ENCODE data around the gene RPS6KL1. TPM values are rescaled to one million over a fixed set of nuclear protein-coding genes. Genes with fewer than 3 reads are reported as not detected.

The RPS6KL1 gene
- total RNA-seq, 1 experiment from 2014 or later, result 1.8 TPM

GRCh38 chr14:74947353-74948227, 24.5 kb upstream of the RPS6KL1 start:
- no peaks in the 10 kb centered on the region for H3K9me3 ChIP-seq (replicated peaks)
- no peak overlapping the region for H3K4me3 ChIP-seq
- H3K36me3 ChIP-seq, result peaks cover 94% of the 10 kb centered on the region
- peaks cover 11% of the 10 kb centered on the region; the same call in 1 of the 2 replicates for H3K4me1 ChIP-seq
- DNase-seq, result no peak
- H3K27ac ChIP-seq, result no peak overlapping the region
- H3K27me3 ChIP-seq, result no peaks in the 10 kb centered on the region

- H3K9me3 ChIP-seq (replicated peaks), result no peaks in the 10 kb centered on the region
- no peak overlapping the region for H3K4me3 ChIP-seq
- H3K4me1 ChIP-seq, result peaks cover 14% of the 10 kb centered on the region; the same call in 1 of the 2 replicates
- H3K27ac ChIP-seq, result no peak overlapping the region
- no peaks in the 10 kb centered on the region for H3K27me3 ChIP-seq
- peaks cover 92% of the 10 kb centered on the region for H3K36me3 ChIP-seq
- DNase-seq, result no peak
Observed at GRCh38 chr14:74946659-74947281, 23.7 kb upstream of the RPS6KL1 start.

- Histone ChIP-seq H3K4me3 (no peak overlapping the region), H3K27me3 (no peaks in the 10 kb centered on the region), H3K36me3 (peaks cover 91% of the 10 kb centered on the region), H3K27ac (no peak overlapping the region), H3K4me1 (peaks cover 21% of the 10 kb centered on the region), H3K9me3 (replicated peaks) (no peaks in the 10 kb centered on the region)
- peak; percentile 70 to 81 for DNase-seq
Observed at GRCh38 chr14:74945852-74946658, 23.0 kb upstream of the RPS6KL1 start.

GRCh38 chr14:74945261-74945851, 22.3 kb upstream of the RPS6KL1 start:
- H3K36me3 ChIP-seq, result peaks cover 86% of the 10 kb centered on the region
- no peaks in the 10 kb centered on the region for H3K9me3 ChIP-seq (replicated peaks)
- no peak overlapping the region for H3K4me3 ChIP-seq
- H3K4me1 ChIP-seq, result peaks cover 27% of the 10 kb centered on the region
- peak; percentile 48 to 63 for DNase-seq
- H3K27ac ChIP-seq, result no peak overlapping the region
- H3K27me3 ChIP-seq, result no peaks in the 10 kb centered on the region

GRCh38 chr14:74942608-74943007, 19.5 kb upstream of the RPS6KL1 start:
- Histone ChIP-seq H3K27ac (no peak overlapping the region), H3K9me3 (replicated peaks) (no peaks in the 10 kb centered on the region), H3K4me1 (peaks cover 41% of the 10 kb centered on the region), H3K4me3 (no peak overlapping the region), H3K36me3 (peaks cover 60% of the 10 kb centered on the region), H3K27me3 (no peaks in the 10 kb centered on the region)
- DNase-seq, result no peak

- Histone ChIP-seq H3K27ac (no peak overlapping the region), H3K4me3 (no peak overlapping the region)
- no peak for DNase-seq
Observed at GRCh38 chr14:74942181-74942580, 19.1 kb upstream of the RPS6KL1 start.

GRCh38 chr14:74941676-74942097, 18.6 kb upstream of the RPS6KL1 start:
- H3K36me3 ChIP-seq, result peaks cover 51% of the 10 kb centered on the region
- peaks cover 41% of the 10 kb centered on the region for H3K4me1 ChIP-seq
- H3K9me3 ChIP-seq (replicated peaks), result no peaks in the 10 kb centered on the region
- no peaks in the 10 kb centered on the region for H3K27me3 ChIP-seq
- H3K27ac ChIP-seq, result no peak overlapping the region; the same call in 1 of the 2 replicates
- H3K4me3 ChIP-seq, result no peak overlapping the region
- peak; percentile 47 to 58 for DNase-seq

More at GRCh38 chr14:74942181-74942580, 19.1 kb upstream of the RPS6KL1 start:
- no peaks in the 10 kb centered on the region for H3K9me3 ChIP-seq (replicated peaks)
- peaks cover 55% of the 10 kb centered on the region for H3K36me3 ChIP-seq
- peaks cover 41% of the 10 kb centered on the region for H3K4me1 ChIP-seq
- no peaks in the 10 kb centered on the region for H3K27me3 ChIP-seq

- no peak for DNase-seq
- H3K36me3 ChIP-seq, result peaks cover 44% of the 10 kb centered on the region
- H3K27me3 ChIP-seq, result no peaks in the 10 kb centered on the region
Observed at GRCh38 chr14:74940956-74941565, 18.0 kb upstream of the RPS6KL1 start.

GRCh38 chr14:74938531-74939495, 15.8 kb upstream of the RPS6KL1 start:
- Histone ChIP-seq H3K4me3 (no peak overlapping the region), H3K4me1 (peaks cover 57% of the 10 kb centered on the region), H3K27ac (peak overlapping the region; percentile 90), H3K27me3 (no peaks in the 10 kb centered on the region), H3K9me3 (replicated peaks) (no peaks in the 10 kb centered on the region), H3K36me3 (peaks cover 25% of the 10 kb centered on the region)
- no peak for DNase-seq

More at GRCh38 chr14:74940956-74941565, 18.0 kb upstream of the RPS6KL1 start:
- no peaks in the 10 kb centered on the region for H3K9me3 ChIP-seq (replicated peaks)
- no peak overlapping the region for H3K4me3 ChIP-seq
- H3K27ac ChIP-seq, result peak overlapping the region; percentile 2; the same call in 1 of the 2 replicates
- peaks cover 41% of the 10 kb centered on the region for H3K4me1 ChIP-seq

- peaks cover 62% of the 10 kb centered on the region for H3K4me1 ChIP-seq
- peaks cover 8% of the 10 kb centered on the region for H3K36me3 ChIP-seq
- no peaks in the 10 kb centered on the region for H3K9me3 ChIP-seq (replicated peaks)
- no peaks in the 10 kb centered on the region for H3K27me3 ChIP-seq
- no peak overlapping the region for H3K27ac ChIP-seq
- DNase-seq, result no peak
- no peak overlapping the region for H3K4me3 ChIP-seq
Observed at GRCh38 chr14:74937171-74937570, 14.1 kb upstream of the RPS6KL1 start.

- Histone ChIP-seq H3K36me3 (peaks cover 6% of the 10 kb centered on the region), H3K9me3 (replicated peaks) (no peaks in the 10 kb centered on the region), H3K4me3 (no peak overlapping the region), H3K27ac (no peak overlapping the region), H3K27me3 (no peaks in the 10 kb centered on the region), H3K4me1 (peaks cover 59% of the 10 kb centered on the region)
- no peak for DNase-seq
Observed at GRCh38 chr14:74936731-74937130, 13.7 kb upstream of the RPS6KL1 start.

- no peaks in the 10 kb centered on the region for H3K27me3 ChIP-seq
- no peak for DNase-seq
- 0 out of 2 replicates have a peak, but pooled peaks cover under 1% of the 10 kb centered on the region for H3K36me3 ChIP-seq
- H3K27ac ChIP-seq, result no peak overlapping the region
- no peak overlapping the region for H3K4me3 ChIP-seq
- no peaks in the 10 kb centered on the region for H3K9me3 ChIP-seq (replicated peaks)
- peaks cover 53% of the 10 kb centered on the region for H3K4me1 ChIP-seq
Observed at GRCh38 chr14:74936151-74936550, 13.1 kb upstream of the RPS6KL1 start.

GRCh38 chr14:74935360-74935680, 12.3 kb upstream of the RPS6KL1 start:
- DNase-seq, result peak; percentile 50 to 67
- H3K4me3 ChIP-seq, result peak overlapping the region; percentile 43

More at GRCh38 chr14:74935360-74935680, 12.3 kb upstream of the RPS6KL1 start:
- Histone ChIP-seq H3K9me3 (replicated peaks) (no peaks in the 10 kb centered on the region), H3K36me3 (no peaks in the 10 kb centered on the region), H3K4me1 (peaks cover 46% of the 10 kb centered on the region), H3K27me3 (no peaks in the 10 kb centered on the region), H3K27ac (peak overlapping the region; percentile 89)
